ENCODE measurements around the gene COX19. TPM values are rescaled to one million over a fixed set of nuclear protein-coding genes. Genes with fewer than 3 reads are reported as not detected.

Gene COX19
- total and polyA plus RNA-seq, 2 donors (not counting 1 experiment from before 2014, with no cell fraction given): 14.7 to 38.3 TPM

DNA sequence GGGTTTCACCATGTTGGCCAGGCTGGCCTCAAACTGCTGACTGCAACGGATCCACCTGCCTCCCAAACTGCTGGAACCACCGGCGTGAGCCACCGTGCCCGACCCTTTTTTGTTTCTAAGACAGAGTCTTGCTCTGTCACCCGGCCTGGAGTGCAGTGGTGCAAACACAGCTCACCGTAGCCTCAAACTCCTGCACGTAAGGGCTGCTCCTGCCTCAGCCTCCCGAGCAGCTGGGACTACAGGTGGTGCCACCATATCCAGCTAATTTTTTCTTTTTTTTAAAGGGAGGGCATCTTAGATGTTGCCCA, 57.3 kb downstream of the COX19 start:
- Mint-ChIP-seq H3K4me3 (no peak overlapping the region), H3K27ac (no peak overlapping the region), H3K4me1 (peaks cover 16% of the 10 kb centered on the region), H3K9me3 (ENCODE audit: insufficient read depth) (no peaks in the 10 kb centered on the region), H3K27me3 (no peaks in the 10 kb centered on the region)
- TF ChIP-seq, protein P1, sequence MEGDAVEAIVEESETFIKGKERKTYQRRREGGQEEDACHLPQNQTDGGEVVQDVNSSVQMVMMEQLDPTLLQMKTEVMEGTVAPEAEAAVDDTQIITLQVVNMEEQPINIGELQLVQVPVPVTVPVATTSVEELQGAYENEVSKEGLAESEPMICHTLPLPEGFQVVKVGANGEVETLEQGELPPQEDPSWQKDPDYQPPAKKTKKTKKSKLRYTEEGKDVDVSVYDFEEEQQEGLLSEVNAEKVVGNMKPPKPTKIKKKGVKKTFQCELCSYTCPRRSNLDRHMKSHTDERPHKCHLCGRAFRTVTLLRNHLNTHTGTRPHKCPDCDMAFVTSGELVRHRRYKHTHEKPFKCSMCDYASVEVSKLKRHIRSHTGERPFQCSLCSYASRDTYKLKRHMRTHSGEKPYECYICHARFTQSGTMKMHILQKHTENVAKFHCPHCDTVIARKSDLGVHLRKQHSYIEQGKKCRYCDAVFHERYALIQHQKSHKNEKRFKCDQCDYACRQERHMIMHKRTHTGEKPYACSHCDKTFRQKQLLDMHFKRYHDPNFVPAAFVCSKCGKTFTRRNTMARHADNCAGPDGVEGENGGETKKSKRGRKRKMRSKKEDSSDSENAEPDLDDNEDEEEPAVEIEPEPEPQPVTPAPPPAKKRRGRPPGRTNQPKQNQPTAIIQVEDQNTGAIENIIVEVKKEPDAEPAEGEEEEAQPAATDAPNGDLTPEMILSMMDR (IDR thresholded peaks at IDR 0.05): no peak
- TF ChIP-seq EZH2 (IDR thresholded peaks at IDR 0.05; ENCODE audit: borderline replicate concordance, insufficient read depth, low read depth, low read length, poor library complexity, severe bottlenecking): no peak
- CTCF ChIA-PET: interaction anchor here (1.3 kb wide), 1 partner anchor 8 kb away, joined by 3 read pairs; no protein-coding TSS in a partner anchor
- Histone ChIP-seq H3K9ac (ENCODE audit: low read length) (no peak overlapping the region), H2AFZ (ENCODE audit: insufficient read depth, low read depth, low read length, poor library complexity, severe bottlenecking) (no peak overlapping the region), H4K20me1 (ENCODE audit: control insufficient read depth, insufficient read depth, low read length, poor library complexity, severe bottlenecking) (no peaks in the 10 kb centered on the region), H3K36me3 (replicated peaks in 1 of 2; ENCODE audit: control extremely low read depth in 1 of 2, control insufficient read depth in 1 of 2, extremely low read depth in 1 of 2, insufficient read depth in 2 of 2, low read length in 1 of 2) (no peaks in the 10 kb centered on the region), H3K79me2 (ENCODE audit: control insufficient read depth, insufficient read depth, low read length) (no peaks in the 10 kb centered on the region), H3K4me1 (ENCODE audit: control insufficient read depth in 2 of 2, insufficient read depth in 2 of 2, low read length in 2 of 2) (peaks cover 13 to 24% of the 10 kb centered on the region in 2 donors), H3K27me3 (replicated peaks in 1 of 4; ENCODE audit: control extremely low read depth in 1 of 4, control insufficient read depth in 3 of 4, insufficient read depth in 4 of 4, low read length in 3 of 4) (no peaks in the 10 kb centered on the region), H3K27ac (ENCODE audit: low read length in 2 of 2) (no peak overlapping the region), H3K9me3 (ENCODE audit: control extremely low read depth in 1 of 3, control insufficient read depth in 2 of 3, insufficient read depth in 1 of 3, low read length in 2 of 3) (peaks cover 0 to 4% (median 0%) of the 10 kb centered on the region in 3 donors), H3K4me2 (replicated peaks; ENCODE audit: low read depth, low read length, poor library complexity, severe bottlenecking) (no peak overlapping the region), H3K4me3 (ENCODE audit: control extremely low read depth in 1 of 5, extremely low read depth in 1 of 5, insufficient read depth in 1 of 5, low read depth in 2 of 5, low read length in 4 of 5) (no peak overlapping the region)
- WGBS (ENCODE audit: insufficient coverage): 90% methylated on average over 8 of the region's 9 CpGs
- no peak for ATAC-seq (ENCODE audit: low read depth)
- intact Hi-C loops (cut with micrococcal nuclease): loop anchor here (10.0 kb wide), 1 partner anchor 147 kb away; no protein-coding TSS in a partner anchor
- no peak for DNase-seq
- POLR2A ChIA-PET: no interaction called here

DNA sequence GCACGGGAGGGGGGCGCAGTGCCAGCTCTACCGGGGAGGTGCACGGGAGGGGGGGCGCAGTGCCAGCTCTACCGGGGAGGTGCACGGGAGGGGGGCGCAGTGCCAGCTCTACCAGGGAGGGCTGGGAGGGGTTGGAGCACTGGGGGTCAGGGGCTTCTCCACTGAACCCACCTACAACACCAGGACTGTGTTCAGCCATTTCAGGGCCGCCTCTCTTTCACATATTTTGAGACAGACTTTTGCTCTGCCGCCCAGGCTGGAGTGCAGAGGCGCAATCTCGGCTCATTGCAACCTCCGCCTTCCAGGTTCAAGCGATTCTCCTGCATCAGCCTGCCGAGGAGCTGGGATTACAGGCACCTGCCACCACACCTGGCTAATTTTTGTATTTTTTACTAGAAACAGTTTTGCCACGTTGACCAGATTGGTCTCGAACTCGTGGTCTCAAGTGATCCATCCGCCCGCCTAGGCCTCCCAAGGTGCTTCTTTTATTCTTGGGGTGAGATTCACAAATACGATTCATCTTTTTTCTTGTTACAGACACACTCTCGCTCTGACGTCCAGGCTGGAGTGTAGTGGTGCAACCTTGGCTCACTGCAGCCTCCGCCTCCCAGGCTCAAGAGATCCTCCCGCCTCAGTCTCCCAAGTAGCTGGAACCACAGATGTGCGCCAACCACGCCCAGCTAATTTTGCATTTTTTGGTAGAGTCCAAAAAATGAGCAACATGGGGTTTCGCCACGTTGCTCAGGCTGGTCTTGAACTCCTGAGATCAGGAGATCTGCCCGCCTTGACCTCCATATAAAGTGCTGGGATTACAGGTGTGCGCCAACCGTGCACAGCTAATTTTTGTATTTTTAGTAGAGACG, 57.9 kb downstream of the COX19 start:
- no peaks in the 10 kb centered on the region for H3K9me3 Mint-ChIP-seq (ENCODE audit: insufficient read depth)
- H3K27me3 Mint-ChIP-seq: no peaks in the 10 kb centered on the region
- H3K9me3 ChIP-seq (ENCODE audit: control extremely low read depth in 1 of 3, control insufficient read depth in 2 of 3, insufficient read depth in 1 of 3, low read length in 2 of 3): peaks cover 0 to 4% (median 0%) of the 10 kb centered on the region in 3 donors
- peaks cover 9 to 18% of the 10 kb centered on the region in 2 donors for H3K4me1 ChIP-seq (ENCODE audit: control insufficient read depth in 2 of 2, insufficient read depth in 2 of 2, low read length in 2 of 2)
- no peak overlapping the region for H3K27ac ChIP-seq (ENCODE audit: low read length in 2 of 2)
- H3K4me2 ChIP-seq (replicated peaks; ENCODE audit: low read depth, low read length, poor library complexity, severe bottlenecking): no peak overlapping the region
- no peak overlapping the region for H3K4me3 ChIP-seq (ENCODE audit: control extremely low read depth in 1 of 5, extremely low read depth in 1 of 5, insufficient read depth in 1 of 5, low read depth in 2 of 5, low read length in 4 of 5)
- H3K4me1 Mint-ChIP-seq: peaks cover 15% of the 10 kb centered on the region
- no peak for ATAC-seq (ENCODE audit: low read depth)
- H3K36me3 ChIP-seq (replicated peaks in 1 of 2; ENCODE audit: control extremely low read depth in 1 of 2, control insufficient read depth in 1 of 2, extremely low read depth in 1 of 2, insufficient read depth in 2 of 2, low read length in 1 of 2): no peaks in the 10 kb centered on the region
- H3K9ac ChIP-seq (ENCODE audit: low read length): no peak overlapping the region
- WGBS (ENCODE audit: insufficient coverage): 92% methylated on average over 20 of the region's 33 CpGs
- no peaks in the 10 kb centered on the region for H3K79me2 ChIP-seq (ENCODE audit: control insufficient read depth, insufficient read depth, low read length)
- CTCF ChIA-PET: interaction anchor here (0.6 to 1.3 kb wide), 2 partner anchors 8 to 587 kb away, joined by 3 read pairs; no protein-coding TSS in a partner anchor
- no peak for DNase-seq
- H4K20me1 ChIP-seq (ENCODE audit: control insufficient read depth, insufficient read depth, low read length, poor library complexity, severe bottlenecking): no peaks in the 10 kb centered on the region
- intact Hi-C loops (cut with micrococcal nuclease): loop anchor here (10.0 kb wide), 1 partner anchor 147 kb away; no protein-coding TSS in a partner anchor
- no peak overlapping the region for H2AFZ ChIP-seq (ENCODE audit: insufficient read depth, low read depth, low read length, poor library complexity, severe bottlenecking)
- H3K27me3 ChIP-seq (replicated peaks in 1 of 4; ENCODE audit: control extremely low read depth in 1 of 4, control insufficient read depth in 3 of 4, insufficient read depth in 4 of 4, low read length in 3 of 4): no peaks in the 10 kb centered on the region
- POLR2A ChIA-PET: no interaction called here
- no peak for TF ChIP-seq EZH2 (IDR thresholded peaks at IDR 0.05; ENCODE audit: borderline replicate concordance, insufficient read depth, low read depth, low read length, poor library complexity, severe bottlenecking)
- TF ChIP-seq, protein P1 (IDR thresholded peaks at IDR 0.05): no peak
- no peak overlapping the region for H3K4me3 Mint-ChIP-seq
- H3K27ac Mint-ChIP-seq: no peak overlapping the region

Measured in B cell (primary cell).